NK-92 treated with Interleukin-12 subunit alpha and Interleukin-12 subunit beta, amount 100 ng/mL, for 24 hours (cell line): Measurements from ENCODE around the gene ZBED4.
A peak's percentile ranks its signal among the peaks of the same experiment; 100 is the strongest.

ENCODE experiments used
- DNase-seq: peaks from one replicate; lab custom pipeline; 2025; lab: John Stamatoyannopoulos, UW

Gene ZBED4

DNA sequence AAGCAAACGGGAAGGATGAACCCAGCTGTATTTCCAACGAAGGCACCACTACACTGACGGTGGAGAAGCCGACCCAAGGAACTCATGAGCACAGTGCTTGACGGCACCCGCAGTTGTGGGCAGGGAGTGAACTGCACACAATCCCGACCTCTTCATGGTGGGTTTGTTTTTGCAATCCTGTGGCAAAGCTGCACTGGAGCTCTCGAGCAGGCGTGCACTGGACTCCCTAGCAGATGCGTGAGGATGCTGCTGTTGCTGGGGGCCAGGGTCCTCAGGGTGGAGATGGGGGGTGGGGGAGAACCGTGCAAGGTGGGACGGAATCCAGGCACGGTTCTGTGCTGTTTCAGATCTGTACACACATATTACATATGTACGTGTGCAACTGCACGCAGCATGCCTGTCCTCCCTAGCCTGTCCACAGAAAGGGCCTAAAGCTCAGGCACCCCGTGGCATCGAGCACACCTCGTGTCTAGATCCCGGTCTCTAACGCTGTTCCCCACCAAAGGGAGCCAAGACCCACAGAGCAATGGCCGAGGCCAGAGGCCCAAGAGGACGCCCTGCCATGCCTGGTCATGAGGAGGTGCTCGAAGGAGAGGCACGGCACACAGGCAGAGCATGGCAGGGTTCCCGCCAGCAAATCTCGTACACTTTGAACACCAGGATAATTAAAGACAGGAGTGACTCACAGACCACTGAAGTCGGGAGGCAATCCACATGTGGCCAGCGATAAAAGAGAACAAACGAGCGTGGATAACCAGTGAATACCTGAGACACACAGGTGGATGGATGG, 47.0 kb downstream of the ZBED4 start:
- DNase-seq = no peak

GRCh38 chr22:49901457-49901856, 47.8 kb downstream of the ZBED4 start:
- DNase-seq = no peak

DNA sequence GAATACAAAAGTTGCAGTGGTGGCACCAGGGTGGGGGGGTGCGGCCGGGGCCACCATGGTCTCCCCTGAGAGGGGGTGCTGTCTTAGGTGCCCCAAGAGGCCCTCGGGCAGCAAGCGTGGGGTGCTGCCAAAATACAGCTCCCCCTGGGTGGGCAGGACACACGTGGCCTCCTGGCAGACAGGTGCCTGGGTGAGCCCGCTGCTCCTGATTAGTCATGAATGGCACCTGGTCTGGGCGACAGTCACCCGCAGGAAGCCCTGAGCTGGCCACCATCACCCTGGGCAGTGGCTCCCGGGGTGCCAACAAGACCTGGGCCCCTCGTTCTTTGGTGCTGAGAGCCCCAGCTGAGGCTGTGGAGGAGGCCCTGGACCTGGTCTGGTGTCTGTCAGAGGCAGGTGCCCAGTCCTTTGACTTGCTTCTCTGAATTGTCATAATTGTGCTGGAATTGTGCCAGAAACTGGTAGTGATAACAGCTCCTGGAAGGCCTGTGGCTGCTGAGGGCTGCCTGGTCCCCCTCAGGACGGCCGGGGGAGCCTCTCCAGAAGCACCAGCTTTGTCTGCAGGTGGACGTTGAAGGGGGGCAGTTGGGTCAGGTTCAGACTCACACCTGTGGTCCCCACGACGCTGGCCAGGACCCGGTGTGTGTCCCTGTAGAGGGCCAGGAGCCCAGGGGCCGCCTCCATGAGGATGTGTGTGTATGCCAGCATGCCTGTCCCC, 49.8 kb downstream of the ZBED4 start:
- DNase-seq = no peak

GRCh38 chr22:49904040-49904369, 50.4 kb downstream of the ZBED4 start:
- DNase-seq = no peak

DNA sequence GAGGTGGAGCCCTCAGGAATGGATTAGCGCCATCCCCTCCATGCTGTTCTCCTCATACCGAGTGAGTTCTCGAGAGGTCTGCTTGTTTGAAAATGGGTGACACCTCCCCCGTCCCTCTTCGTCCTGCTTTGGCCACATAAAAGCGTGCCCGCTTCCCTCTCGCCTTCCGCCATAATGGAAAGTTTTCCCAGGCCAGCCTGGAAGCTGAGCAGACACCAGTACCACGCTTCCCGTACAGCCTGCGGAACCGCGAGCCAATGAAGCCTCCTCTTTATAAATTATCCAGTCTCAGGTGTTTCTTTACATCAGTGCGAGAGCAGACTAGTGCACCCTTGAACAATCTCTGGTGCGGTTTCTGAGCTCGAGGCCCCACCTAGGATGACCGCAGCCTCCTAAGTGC, 51.8 kb downstream of the ZBED4 start:
- no peak for DNase-seq

- no peak for DNase-seq
These were observed 52.6 kb downstream of the ZBED4 start for GRCh38 chr22:49906071-49906798.

DNA sequence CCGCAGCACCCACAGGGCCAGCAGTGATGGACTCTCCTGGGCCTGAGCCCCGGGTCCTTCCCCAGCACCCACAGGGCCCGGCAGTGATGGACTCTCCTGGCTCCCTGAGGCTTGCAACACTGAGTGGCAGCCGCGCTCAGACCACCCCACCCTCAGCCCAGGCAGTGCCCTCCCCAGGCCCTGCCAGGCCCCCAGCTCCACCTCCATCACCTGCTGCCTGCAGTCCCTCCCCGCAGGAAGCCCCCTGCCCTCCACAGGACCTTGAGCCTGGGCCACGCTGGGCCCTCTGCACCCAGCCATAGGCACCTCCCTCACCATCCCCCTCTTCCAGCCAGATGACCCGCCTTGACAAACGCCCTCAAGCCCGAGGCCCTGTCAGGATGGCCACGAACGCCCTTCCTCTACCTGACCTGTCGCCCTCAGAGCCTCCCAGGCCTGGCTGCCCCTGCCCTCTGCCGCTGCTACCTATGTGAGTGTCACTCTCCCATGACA, 53.2 kb downstream of the ZBED4 start:
- no peak for DNase-seq

GRCh38 chr22:49907807-49908206, 54.2 kb downstream of the ZBED4 start:
- no peak for DNase-seq

DNA sequence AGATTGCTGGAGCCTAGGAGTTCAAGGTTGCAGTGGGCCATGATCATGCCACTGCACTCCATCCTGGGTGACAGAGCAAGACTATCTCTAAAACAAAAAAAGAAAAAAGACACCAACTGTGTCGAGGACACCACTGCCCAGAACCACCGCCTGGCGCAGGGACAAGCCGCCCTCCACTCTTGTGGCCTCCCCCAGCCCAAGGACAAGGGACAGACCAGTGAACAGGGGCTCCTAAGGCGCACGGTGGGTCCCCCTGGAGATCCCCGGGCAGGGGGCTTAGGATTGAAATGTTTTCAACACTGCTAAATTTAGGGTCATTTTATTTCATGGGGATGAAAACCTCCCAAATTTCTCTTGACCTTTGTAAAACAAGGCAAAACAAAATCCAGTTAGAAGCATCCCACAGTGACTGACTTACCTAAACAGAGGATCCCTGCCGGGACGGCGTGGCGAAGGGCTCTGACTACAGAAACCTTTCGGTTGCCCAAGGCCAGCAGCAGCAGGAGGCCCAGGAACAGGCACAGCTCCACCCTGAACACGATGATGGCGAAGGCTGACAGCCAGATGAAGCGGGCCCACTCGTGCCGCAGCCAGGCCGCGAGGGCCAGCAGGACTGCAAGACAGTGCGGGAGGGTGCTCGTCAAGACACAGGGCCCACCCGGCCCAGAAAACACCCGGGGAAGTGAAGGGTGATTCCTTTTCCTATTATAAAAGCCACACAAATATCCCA, 56.0 kb downstream of the ZBED4 start:
- DNase-seq = no peak

DNA sequence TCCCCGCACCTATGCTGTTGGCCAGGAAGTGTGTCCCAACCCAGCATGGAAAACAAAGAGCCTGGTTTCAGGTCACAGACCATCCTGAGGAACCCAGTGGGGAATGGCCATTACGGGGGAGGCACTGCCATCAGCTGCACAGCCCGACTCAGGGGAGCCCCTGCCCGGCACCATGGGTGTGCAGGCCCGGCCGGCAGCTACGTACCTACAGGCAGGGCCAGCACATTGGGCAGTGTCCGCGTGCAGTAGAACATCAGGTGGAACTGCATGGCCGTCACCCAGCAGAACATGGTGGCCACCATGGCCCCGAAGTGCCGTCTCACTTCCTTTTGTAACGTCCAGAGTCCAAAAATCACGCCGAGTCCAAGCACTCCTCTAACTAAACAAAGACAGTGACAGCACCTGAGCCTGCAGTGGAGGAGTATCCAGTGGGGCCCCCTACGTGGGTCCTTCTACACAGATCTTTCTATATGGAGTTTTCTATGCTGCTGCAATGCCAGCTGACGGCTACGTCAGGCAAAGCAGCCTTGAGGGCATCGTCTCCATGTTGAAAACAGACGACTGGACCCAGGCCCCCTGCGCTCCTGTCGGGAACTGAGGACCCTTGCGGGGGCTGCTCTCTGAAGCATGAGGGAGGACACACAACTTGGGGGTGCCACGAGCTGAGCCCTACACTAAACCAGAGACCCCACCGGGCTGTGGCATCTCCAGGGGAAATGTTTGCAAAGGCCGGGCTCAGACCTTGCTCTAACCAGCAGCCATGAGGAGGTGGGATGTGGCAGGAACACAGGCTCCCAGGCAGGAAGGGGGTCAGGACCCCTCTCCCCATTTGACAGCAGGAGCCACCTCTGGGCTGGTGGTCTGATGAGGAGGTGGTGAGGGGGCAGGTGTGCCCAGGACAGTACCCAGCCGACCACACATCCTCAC, 56.8 kb downstream of the ZBED4 start:
- DNase-seq = no peak

DNA sequence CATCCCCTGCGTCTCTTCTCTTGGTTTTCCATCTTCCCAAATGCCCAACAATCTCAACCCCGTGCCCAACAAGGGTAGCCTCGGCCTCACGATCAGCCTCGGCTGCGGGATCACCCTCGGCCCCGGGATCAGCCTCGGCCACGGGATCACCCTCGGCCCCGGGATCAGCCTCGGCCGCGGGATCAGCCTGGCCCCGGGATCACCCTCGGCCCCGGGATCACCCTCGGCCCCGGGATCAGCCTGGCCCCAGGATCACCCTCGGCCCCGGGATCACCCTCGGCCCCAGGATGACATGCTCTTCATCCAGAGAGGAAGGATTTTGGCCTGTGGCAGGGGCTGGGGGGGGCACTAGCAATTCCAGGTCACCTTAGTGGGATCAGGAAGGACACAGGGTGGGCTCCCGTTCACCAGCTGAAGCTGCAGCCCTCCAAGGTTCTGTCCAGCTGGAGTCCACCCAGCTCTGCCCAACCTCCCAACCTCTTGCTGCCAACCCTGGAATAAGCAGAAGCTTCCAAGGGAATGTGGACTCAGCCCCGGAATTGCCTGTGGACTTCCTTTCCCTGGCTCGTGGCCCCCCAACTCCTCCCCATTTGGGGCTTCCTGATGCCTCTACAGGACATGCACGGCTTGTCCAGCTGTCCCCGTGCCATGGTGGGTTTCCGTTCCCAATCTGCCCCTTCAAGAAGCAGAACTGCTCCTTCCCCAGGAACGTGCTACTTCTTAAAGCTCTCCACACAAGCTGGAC, 58.4 kb downstream of the ZBED4 start:
- no peak for DNase-seq

DNA sequence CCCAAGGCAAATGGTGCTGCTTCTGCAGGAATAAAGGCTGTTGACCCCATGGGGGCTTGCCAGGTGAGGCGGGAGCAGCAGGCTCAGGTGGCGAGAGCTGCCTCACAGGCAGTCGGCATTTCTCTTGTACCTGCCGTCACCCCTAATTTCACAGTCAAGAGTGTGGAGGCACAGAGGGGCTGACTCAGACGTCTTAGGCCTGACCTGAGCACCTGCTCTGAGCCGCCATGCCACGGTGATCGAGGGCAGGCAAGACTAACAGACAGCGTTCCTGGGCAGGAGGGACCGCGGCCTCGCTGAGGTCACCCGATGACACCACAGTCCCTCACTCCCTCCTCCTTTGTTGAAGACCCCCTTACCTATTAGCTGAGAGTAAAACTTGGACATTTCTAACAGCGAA, 59.4 kb downstream of the ZBED4 start:
- DNase-seq = no peak

- DNase-seq = no peak
These were observed 59.8 kb downstream of the ZBED4 start for GRCh38 chr22:49913446-49913845.

- DNase-seq = no peak
These were observed 60.6 kb downstream of the ZBED4 start for GRCh38 chr22:49914256-49914655.

DNA sequence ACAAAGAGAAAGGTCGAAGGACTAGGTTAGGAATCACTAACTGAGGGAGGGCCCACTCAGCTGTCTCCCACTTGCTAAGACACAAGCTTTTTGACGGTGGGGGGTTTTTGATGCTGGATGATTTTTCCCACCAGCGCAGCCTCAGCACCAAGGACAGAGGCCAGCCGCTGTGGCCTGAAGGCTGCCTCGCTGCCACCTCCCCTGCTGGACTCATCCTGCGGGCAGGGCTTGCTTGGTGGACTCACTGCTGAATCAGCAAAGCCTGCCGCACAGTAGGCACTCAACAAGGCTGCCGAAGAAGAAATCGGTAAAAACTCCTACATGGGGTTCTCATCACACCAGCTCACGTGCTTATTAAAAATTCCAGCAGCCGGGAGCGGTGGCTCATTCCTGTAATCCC, 62.0 kb downstream of the ZBED4 start:
- DNase-seq = no peak

GRCh38 chr22:49916831-49917230, 63.2 kb downstream of the ZBED4 start:
- DNase-seq = no peak

DNA sequence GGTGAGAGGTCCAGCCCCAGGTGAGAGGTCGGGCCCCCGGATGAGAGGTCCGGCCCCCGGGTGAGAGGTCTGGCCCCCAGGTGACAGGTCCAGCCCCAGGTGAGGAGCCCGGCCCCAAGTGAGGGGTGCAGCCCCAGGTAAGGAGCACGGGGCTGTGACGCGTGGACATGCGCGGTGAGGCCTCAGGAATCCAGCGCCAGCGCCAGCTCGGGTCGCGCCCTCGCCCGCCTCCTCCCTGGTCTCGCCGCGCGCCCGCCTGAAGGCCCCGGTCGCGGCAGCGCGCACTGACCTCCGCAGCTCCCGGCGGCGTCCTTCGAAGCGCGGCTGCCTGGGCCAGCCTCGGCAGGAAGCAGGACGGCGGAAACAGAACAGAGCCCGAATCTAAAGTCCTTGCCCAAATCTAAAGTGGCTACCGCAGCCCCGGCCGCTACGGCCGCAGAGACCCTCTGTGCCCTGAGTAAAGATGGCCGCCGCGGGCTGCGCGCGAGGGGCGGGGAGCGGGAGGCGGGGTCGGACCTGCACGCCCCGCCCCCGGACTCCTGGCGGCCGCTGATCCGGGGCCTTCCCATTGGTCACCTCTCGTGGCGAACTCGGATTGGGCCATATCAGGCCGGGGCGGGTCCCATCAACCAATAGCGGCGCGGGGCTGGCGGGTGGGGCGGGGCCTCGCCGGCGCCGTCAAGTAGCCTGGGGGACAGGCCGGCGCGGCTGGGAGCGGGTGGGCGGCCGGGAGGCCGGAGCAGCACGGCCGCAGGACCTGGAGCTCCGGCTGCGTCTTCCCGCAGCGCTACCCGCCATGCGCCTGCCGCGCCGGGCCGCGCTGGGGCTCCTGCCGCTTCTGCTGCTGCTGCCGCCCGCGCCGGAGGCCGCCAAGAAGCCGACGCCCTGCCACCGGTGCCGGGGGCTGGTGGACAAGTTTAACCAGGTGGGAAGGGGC, 64.6 kb downstream of the ZBED4 start, which contains the start of the genes ALG12 and CRELD2:
Gene ALG12 (minus strand): TSS at position 465 of the 937 bp plus-strand sequence. CDS start 4,673 bp downstream, outside the sequence.
Gene CRELD2 (plus strand): TSS at position 661 of the 937 bp plus-strand sequence. CDS start 136 bp downstream, at position 797.
- DNase-seq = peak; percentile 91

- DNase-seq = no peak
These were observed 65.6 kb downstream of the ZBED4 start for GRCh38 chr22:49918911-49919881.
